H54 (cell line): ENCODE data around the gene KLHL26.

ENCODE experiments used
- DNase-seq: peaks from one replicate; pipeline ENCODE4 v3.0.0; 2011; ENCODE audit warnings: low spot score, mixed read lengths; ENCODE audit not compliant: insufficient read length
- FAIRE-seq: peaks from 3 replicates; lab custom pipeline; 2011; peaks lifted over from hg19 to GRCh38; lab: Jason Lieb, UNC
- POLR2A ChIP-seq: IDR thresholded peaks from 2 replicates; pipeline ENCODE4 v1.6.1; 2011; ENCODE audit warnings: low read depth, mild to moderate bottlenecking, low read length

KLHL26 gene

GRCh38 chr19:18651733-18652132 is 14.9 kb downstream of the KLHL26 start:
- DNase-seq, result no peak
- no peak for FAIRE-seq
- no peak for TF ChIP-seq POLR2A

- no peak for DNase-seq
- no peak for FAIRE-seq
- TF ChIP-seq POLR2A, result no peak
Measured at GRCh38 chr19:18653853-18654252, 17.0 kb downstream of the KLHL26 start.

GRCh38 chr19:18654469-18654868 is 17.6 kb downstream of the KLHL26 start:
- no peak for DNase-seq
- no peak for FAIRE-seq
- no peak for TF ChIP-seq POLR2A

GRCh38 chr19:18655173-18655844 is 18.5 kb downstream of the KLHL26 start:
- no peak for FAIRE-seq
- no peak for TF ChIP-seq POLR2A
- no peak for DNase-seq

GRCh38 chr19:18656337-18657086 is 19.7 kb downstream of the KLHL26 start:
- FAIRE-seq (no peak), DNase-seq (no peak)
- TF ChIP-seq POLR2A, result no peak

GRCh38 chr19:18657590-18658365 is 20.9 kb downstream of the KLHL26 start:
- TF ChIP-seq POLR2A, result no peak
- FAIRE-seq (no peak), DNase-seq (peak; percentile 82)

DNA sequence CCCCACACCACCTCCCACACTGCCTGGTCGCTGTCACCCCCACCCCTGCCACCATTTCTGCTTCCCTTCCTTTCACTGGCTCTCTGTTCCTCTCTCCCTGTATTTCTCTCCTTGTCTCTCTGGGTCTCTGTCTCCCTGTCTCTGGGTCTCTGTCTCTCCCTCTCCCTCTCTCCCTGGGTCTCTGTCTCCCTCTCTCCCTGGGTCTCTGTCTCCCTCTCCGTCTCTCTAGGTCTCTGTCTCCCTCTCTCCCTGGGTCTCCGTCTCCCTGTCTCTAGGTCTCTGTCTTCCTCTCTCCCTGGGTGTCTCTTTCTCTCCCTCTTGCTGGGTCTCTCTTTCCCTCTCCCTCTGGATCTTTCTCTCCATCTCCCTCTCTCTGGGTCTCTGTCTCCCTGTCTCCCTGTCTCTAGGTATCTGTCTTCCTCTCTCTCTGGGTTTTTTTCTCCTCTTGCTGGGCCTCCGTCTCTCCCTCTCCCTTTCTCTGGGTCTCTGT is 21.6 kb downstream of the KLHL26 start:
- no peak for FAIRE-seq
- no peak for DNase-seq
- no peak for TF ChIP-seq POLR2A

DNA sequence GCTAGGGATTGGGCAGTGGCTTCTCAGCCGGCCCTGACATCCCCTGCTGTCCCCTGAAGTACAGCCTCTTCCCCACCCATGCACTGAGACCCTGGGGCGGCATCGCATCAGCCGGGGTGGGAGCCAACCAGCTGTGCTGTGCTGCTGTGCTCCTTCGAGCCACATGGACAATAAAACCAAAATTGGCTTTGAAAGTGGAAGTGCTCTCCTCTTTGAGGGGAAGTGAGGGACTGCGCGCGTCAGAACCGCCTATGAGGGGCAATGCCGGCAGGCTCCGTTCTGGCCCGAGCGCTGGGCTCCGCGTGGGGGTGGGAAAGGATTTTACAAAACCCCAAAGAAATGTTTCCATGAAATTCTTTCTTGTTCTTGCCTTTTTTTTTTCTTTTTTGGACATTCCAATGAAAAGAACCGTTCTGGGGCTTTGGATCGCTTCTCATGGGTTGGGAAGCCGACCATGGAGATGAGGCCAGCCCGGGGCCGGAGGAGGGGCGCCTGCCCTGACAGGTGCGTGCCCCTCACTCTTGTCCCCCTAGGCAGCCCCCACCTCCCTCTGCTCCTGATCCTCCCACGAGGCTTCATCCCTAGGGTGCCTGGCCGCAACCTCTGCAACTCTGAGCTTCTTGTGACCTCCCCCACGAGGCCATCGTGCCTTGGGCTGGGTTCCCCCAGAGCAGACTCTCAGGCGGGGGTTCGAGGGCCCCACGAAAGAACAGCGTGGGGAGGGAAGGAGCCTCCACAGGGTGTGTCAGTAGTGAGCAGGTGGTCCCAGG is 22.6 kb downstream of the KLHL26 start:
- DNase-seq (no peak), FAIRE-seq (no peak)
- TF ChIP-seq POLR2A, result no peak

DNA sequence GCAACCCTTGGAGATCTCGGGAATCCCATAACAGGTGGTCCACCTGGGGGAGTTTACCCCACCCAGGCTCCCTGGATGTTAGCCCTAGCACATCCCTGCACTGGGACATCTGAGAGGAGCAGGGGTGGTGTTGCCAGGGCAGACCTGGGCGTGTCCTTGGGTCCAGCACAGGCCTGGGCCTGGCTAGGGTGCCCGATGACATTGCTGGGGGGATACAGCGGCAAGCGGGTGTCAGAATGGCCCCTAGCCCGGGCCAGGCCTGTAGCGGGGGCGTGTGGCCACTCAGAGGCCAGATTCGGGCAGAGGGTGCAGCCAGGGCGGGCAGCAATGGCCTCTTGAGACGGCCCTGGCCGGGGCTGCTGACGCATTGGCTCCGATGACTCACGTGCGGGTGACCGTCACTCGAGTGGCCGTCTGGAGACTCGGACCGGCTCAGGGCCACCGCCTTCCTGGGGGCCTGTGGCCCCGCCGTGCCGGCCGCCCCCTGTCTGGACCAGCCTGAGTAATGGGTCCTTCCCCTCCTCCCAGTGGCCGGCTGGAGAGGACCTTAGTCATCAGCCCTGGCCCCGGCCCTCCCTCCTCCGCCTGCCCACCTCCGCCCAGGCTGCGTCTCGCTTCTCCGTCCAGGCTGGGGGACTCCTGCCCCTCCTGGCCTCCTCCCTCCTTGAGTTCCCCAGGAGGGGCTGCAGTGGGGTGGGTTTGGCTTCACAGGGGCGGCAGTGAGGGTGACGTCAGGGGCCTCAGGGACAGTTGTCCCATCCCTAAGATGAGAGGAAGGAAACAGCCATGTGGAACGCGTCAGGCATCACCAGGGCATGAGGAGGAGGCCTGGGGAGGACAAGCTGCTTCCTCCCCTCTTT is 23.5 kb downstream of the KLHL26 start:
- DNase-seq, result peak; percentile 96
- no peak for FAIRE-seq
- peak; percentile 10; the same call in 1 of the 2 replicates for TF ChIP-seq POLR2A

- FAIRE-seq (no peak), DNase-seq (no peak)
- TF ChIP-seq POLR2A, result no peak
Measured at GRCh38 chr19:18660939-18661670, 24.3 kb downstream of the KLHL26 start.

DNA sequence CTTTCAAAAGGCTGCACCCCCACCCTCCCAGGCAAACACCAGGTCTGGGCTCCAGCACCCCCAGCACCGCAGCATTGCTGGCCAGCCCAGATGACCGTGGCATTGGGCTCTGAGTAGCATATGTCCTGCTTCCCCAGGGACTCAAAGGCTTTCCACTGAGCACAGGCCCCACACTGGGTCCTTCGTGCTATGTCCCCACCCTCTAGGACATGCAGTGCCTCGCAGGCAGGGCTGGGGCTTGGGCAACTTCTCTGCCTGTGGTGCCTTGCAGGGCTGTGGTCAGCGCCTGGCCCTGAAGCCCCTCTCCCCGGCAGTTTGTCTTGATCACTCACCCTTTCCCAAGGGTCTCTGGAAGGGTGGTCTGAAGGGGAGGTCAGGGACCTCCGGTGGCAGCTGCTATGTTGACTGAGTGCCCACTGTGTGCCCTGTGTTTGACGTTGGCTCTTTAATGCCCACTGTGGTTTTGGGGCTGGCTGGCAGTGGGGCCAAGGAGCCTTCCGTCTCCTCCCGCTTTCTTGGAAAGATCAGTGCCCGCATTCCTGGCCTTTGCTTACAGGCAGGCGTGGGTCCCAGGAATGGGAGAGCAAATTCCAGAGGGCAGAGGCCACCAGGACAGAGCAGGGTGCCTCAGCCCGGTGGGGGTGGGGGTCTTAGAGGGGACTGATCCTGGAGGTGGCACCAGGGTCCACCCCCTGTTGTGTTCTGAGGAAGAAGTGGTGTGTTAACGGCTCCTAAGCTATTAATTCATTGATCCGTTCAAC is 26.3 kb downstream of the KLHL26 start:
- FAIRE-seq, result no peak

More for the DNA sequence above, 26.3 kb downstream of the KLHL26 start:
- TF ChIP-seq POLR2A, result no peak
- DNase-seq, result no peak
